Panc1 (cell line): ENCODE measurements around the gene KCNT1. TPM values are rescaled to one million over a fixed set of nuclear protein-coding genes. Genes with fewer than 3 reads are reported as not detected.

Source experiments
- ATAC-seq: fragments of 200-7000 bp; cut with Tn5 transposase; 2 replicates; pipeline ENCODE4 v1.9.1; 2020; ENCODE audit warnings: mild to moderate bottlenecking, moderate library complexity
- BruUV-seq: library from RNA; stranded (reverse); fragments of 400-500 nt; replicated peaks from 2 replicates; lab custom pipeline; 2021; lab: Mats Ljungman, UMichigan
- CTCF ChIA-PET: fragments of 300-600 bp; sonication (Branson Sonifier 250); formaldehyde crosslinking; loops from one replicate; lab custom pipeline; 2022; ENCODE audit warnings: antibody characterized with exemption; lab: Charles Lee
- POLR2A ChIA-PET: fragments of 300-600 bp; sonication (Branson Sonifier 250); formaldehyde crosslinking; loops from one replicate; lab custom pipeline; 2022; ENCODE audit warnings: antibody characterized with exemption; lab: Charles Lee
- DNase-seq: peaks from one replicate; pipeline ENCODE4 v3.0.0-alpha.2; 2010; ENCODE audit warnings: low read depth, low spot score
- H3K27ac ChIP-seq: 2 replicates; pipeline ENCODE4 v1.5.1; 2011; ENCODE audit warnings: mild to moderate bottlenecking, low read length, inconsistent platforms
- H3K27me3 ChIP-seq: fragments of 200-500 bp; sonication (Bioruptor generic); 2 replicates; pipeline ENCODE4 v1.6.0; 2014; ENCODE audit warnings: low read length, inconsistent platforms; ENCODE audit not compliant: control insufficient read depth, insufficient read depth
- H3K36me3 ChIP-seq: fragments of 200-500 bp; sonication (Bioruptor generic); 2 replicates; pipeline ENCODE4 v1.5.1; 2014; ENCODE audit warnings: inconsistent platforms, mild to moderate bottlenecking, low read length, moderate library complexity; ENCODE audit not compliant: control insufficient read depth, insufficient read depth
- H3K4me1 ChIP-seq: 2 replicates; pipeline ENCODE4 v1.5.1; 2011; ENCODE audit warnings: inconsistent platforms, mild to moderate bottlenecking, low read length, moderate library complexity; ENCODE audit not compliant: control insufficient read depth, insufficient read depth
- H3K4me3 ChIP-seq, 2 experiments: 2 replicates each; pipeline ENCODE4 v1.5.1; 2011 to 2012; ENCODE audit warnings: low read depth in 2 of 2, low read length in 2 of 2, mild to moderate bottlenecking in 2 of 2, inconsistent platforms in 1 of 2, moderate library complexity in 1 of 2
- H3K9me3 ChIP-seq: fragments of 200-500 bp; sonication (Bioruptor generic); 2 replicates; pipeline ENCODE4 v1.5.1; 2014; ENCODE audit warnings: low read depth, mild to moderate bottlenecking, inconsistent platforms, low read length, moderate library complexity; ENCODE audit not compliant: control insufficient read depth, insufficient read depth
- CTCF ChIP-seq: fragments of 450-650 bp; IDR thresholded peaks from 2 replicates; pipeline ENCODE4 v1.5.1; 2017; ENCODE audit warnings: mild to moderate bottlenecking
- POLR2AphosphoS5 ChIP-seq: IDR thresholded peaks from 2 replicates; pipeline ENCODE4 v1.6.1; 2012; ENCODE audit warnings: mild to moderate bottlenecking, low read depth, low read length, moderate library complexity
- REST ChIP-seq, 2 experiments: IDR thresholded peaks; 2 replicates each; pipeline ENCODE4 v1.6.1; 2011 to 2012; ENCODE audit warnings: low read depth in 2 of 2, control low read depth in 1 of 2, low read length in 1 of 2, mild to moderate bottlenecking in 1 of 2, moderate library complexity in 1 of 2; ENCODE audit not compliant: insufficient read depth in 1 of 2
- SIN3A ChIP-seq: IDR thresholded peaks from 2 replicates; pipeline ENCODE4 v1.6.1; 2012; ENCODE audit warnings: low read depth, mild to moderate bottlenecking, low read length, moderate library complexity, borderline replicate concordance; ENCODE audit not compliant: insufficient read depth
- TCF7L2 ChIP-seq: IDR thresholded peaks from 2 replicates; pipeline ENCODE4 v1.6.1; 2011; ENCODE audit warnings: mild to moderate bottlenecking, low read depth, low read length, inconsistent platforms
- in situ Hi-C: cut with HindIII; loops from 2 replicates; pipeline ENCODE4 v1.10.0; 2016; ENCODE audit warnings: low sequenced_read_pairs, low pct_unique_long_range_greater_than_20kb
- intact Hi-C: fragments of 100-400 bp; cut with micrococcal nuclease; formaldehyde crosslinking; loops from one replicate; pipeline ENCODE4 v1.10.0; 2022; ENCODE audit not compliant: unreplicated experiment
- total RNA-seq: library from RNA; stranded (reverse); gene quantifications from one replicate; pipeline ENCODE4 v1.2.1, GENCODE V29; 2021; ENCODE audit not compliant: unreplicated experiment

The KCNT1 gene
- total RNA-seq, 1 experiment from 2014 or later: not detected

- Histone ChIP-seq H3K4me1 (no peaks in the 10 kb centered on the region), H3K9me3 (no peaks in the 10 kb centered on the region), H3K4me3 (no peak within 1 kb of the TSS), H3K27ac (no peak within 1 kb of the TSS), H3K36me3 (no peaks in the 10 kb centered on the region), H3K27me3 (no peaks in the 10 kb centered on the region)
- DNase-seq: no peak
- ChIA-PET CTCF (no interaction called here), POLR2A (no interaction called here)
- intact Hi-C loops (no loop called here), in situ Hi-C loops (no loop called here)
- TF ChIP-seq CTCF: no peak
- no peak for TF ChIP-seq REST (IDR thresholded peaks at IDR 0.05; ENCODE audit: insufficient read depth in 1 of 2, low read depth in 2 of 2, low read length in 1 of 2)
- TF ChIP-seq POLR2AphosphoS5: no peak
- TF ChIP-seq TCF7L2: no peak
- TF ChIP-seq SIN3A: no peak
- no TSS peak for BruUV-seq
- ATAC-seq: no peak
Measured at GRCh38 chr9:135662758-135663450, 39.1 kb upstream of the KCNT1 start, which contains the start of gene LCN9. Gene LCN9 (plus strand): TSS chr9:135663309. CDS start chr9:135663322, 13 bp downstream.

GRCh38 chr9:135663451-135663770 lies 38.6 kb upstream of the KCNT1 start:
- POLR2A ChIA-PET: no interaction called here
- no TSS peak for BruUV-seq
- no peaks in the 10 kb centered on the region for H3K4me1 ChIP-seq
- TF ChIP-seq REST (IDR thresholded peaks at IDR 0.05; ENCODE audit: insufficient read depth in 1 of 2, low read depth in 2 of 2, low read length in 1 of 2): no peak
- no peak for TF ChIP-seq TCF7L2
- TF ChIP-seq CTCF: no peak
- TF ChIP-seq SIN3A: no peak
- TF ChIP-seq POLR2AphosphoS5: no peak
- intact Hi-C loops (no loop called here), in situ Hi-C loops (no loop called here)
- no peaks in the 10 kb centered on the region for H3K9me3 ChIP-seq
- no peaks in the 10 kb centered on the region for H3K27me3 ChIP-seq
- ATAC-seq (no peak), DNase-seq (no peak)
- no peaks in the 10 kb centered on the region for H3K36me3 ChIP-seq
- H3K27ac ChIP-seq: no peak overlapping the region
- CTCF ChIA-PET: no interaction called here
- no peak overlapping the region for H3K4me3 ChIP-seq
